ENCODE results near the gene CKLF.

Gene CKLF

GRCh38 chr16:66547101-66547989, 5.0 kb upstream of the CKLF start:
- no peaks in the 10 kb centered on the region for H3K36me3 ChIP-seq (ENCODE audit: control insufficient read depth, insufficient read depth, low read length)
- no peaks in the 10 kb centered on the region for H3K27me3 ChIP-seq (ENCODE audit: control insufficient read depth, insufficient read depth, low read length)
- WGBS (ENCODE audit: insufficient coverage, insufficient read length), result no CpG with 5 or more reads among the region's 5 CpGs
- no peaks in the 10 kb centered on the region for H3K9me3 ChIP-seq (ENCODE audit: control insufficient read depth, insufficient read depth, low read length)
- no peak overlapping the region for H3K4me3 ChIP-seq (ENCODE audit: low read length)
- H3K4me1 ChIP-seq (ENCODE audit: control insufficient read depth, insufficient read depth, low read length), result peaks cover 1% of the 10 kb centered on the region; the same call in 1 of the 2 replicates
- DNase-seq (ENCODE audit: low read depth, low spot score), result no peak
- no peak overlapping the region for H3K27ac ChIP-seq (ENCODE audit: low read length)

- no CpG with 5 or more reads among the region's 4 CpGs for WGBS (ENCODE audit: insufficient coverage, insufficient read length)
These were observed 4.3 kb upstream of the CKLF start for GRCh38 chr16:66548068-66548467.

DNA sequence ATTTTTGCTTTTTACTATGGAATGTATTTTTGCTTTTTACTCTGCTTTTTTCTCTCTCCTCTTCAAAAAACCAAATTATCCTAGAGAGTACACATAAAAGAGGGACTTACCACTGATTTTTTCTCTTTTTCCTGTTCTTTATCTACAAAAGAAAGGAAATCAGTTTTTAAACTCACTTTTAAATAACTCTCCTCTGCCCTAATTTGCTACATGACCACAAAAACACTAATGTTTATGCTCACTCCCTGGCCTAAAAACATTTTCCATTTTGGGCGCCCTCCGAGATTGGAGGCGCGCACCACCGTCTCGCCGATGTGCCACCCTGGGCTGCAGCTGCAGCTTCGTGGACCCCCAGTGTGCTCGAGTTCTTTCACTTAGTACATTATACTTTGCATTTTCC, 3.5 kb upstream of the CKLF start:
- Histone ChIP-seq H3K4me1 (ENCODE audit: control insufficient read depth, insufficient read depth, low read length) (0 out of 2 replicates have a peak, but pooled peaks cover 2% of the 10 kb centered on the region), H3K36me3 (ENCODE audit: control insufficient read depth, insufficient read depth, low read length) (no peaks in the 10 kb centered on the region), H3K9me3 (ENCODE audit: control insufficient read depth, insufficient read depth, low read length) (no peaks in the 10 kb centered on the region), H3K4me3 (ENCODE audit: low read length) (no peak overlapping the region), H3K27me3 (ENCODE audit: control insufficient read depth, insufficient read depth, low read length) (no peaks in the 10 kb centered on the region; the same call in 1 of the 2 replicates), H3K27ac (ENCODE audit: low read length) (no peak overlapping the region)
- WGBS (ENCODE audit: insufficient coverage, insufficient read length), result no CpG with 5 or more reads among the region's 9 CpGs
- DNase-seq (ENCODE audit: low read depth, low spot score), result no peak

More at GRCh38 chr16:66548068-66548467, 4.3 kb upstream of the CKLF start:
- no peak overlapping the region for H3K4me3 ChIP-seq (ENCODE audit: low read length)
- H3K4me1 ChIP-seq (ENCODE audit: control insufficient read depth, insufficient read depth, low read length), result 0 out of 2 replicates have a peak, but pooled peaks cover 2% of the 10 kb centered on the region
- no peak overlapping the region for H3K27ac ChIP-seq (ENCODE audit: low read length)
- H3K36me3 ChIP-seq (ENCODE audit: control insufficient read depth, insufficient read depth, low read length), result no peaks in the 10 kb centered on the region
- no peak for DNase-seq (ENCODE audit: low read depth, low spot score)
- H3K27me3 ChIP-seq (ENCODE audit: control insufficient read depth, insufficient read depth, low read length), result no peaks in the 10 kb centered on the region; the same call in 1 of the 2 replicates
- H3K9me3 ChIP-seq (ENCODE audit: control insufficient read depth, insufficient read depth, low read length), result no peaks in the 10 kb centered on the region

GRCh38 chr16:66549284-66550131, 2.9 kb upstream of the CKLF start, which contains the start of gene TK2:
TSS of gene TK2 (minus strand) at chr16:66550122. CDS start at chr16:66550061, 61 bp downstream.
- no peaks in the 10 kb centered on the region; the same call in 1 of the 2 replicates for H3K27me3 ChIP-seq (ENCODE audit: control insufficient read depth, insufficient read depth, low read length)
- WGBS (ENCODE audit: insufficient coverage, insufficient read length), result no CpG with 5 or more reads among the region's 80 CpGs
- no peaks in the 10 kb centered on the region for H3K9me3 ChIP-seq (ENCODE audit: control insufficient read depth, insufficient read depth, low read length)
- 0 out of 2 replicates have a peak, but pooled peaks cover 2% of the 10 kb centered on the region for H3K4me1 ChIP-seq (ENCODE audit: control insufficient read depth, insufficient read depth, low read length)
- no peak within 1 kb of the TSS for H3K27ac ChIP-seq (ENCODE audit: low read length)
- peak within 1 kb of the TSS; percentile 65 for H3K4me3 ChIP-seq (ENCODE audit: low read length)
- H3K36me3 ChIP-seq (ENCODE audit: control insufficient read depth, insufficient read depth, low read length), result no peaks in the 10 kb centered on the region
- DNase-seq (ENCODE audit: low read depth, low spot score), result peak; percentile 20

DNA sequence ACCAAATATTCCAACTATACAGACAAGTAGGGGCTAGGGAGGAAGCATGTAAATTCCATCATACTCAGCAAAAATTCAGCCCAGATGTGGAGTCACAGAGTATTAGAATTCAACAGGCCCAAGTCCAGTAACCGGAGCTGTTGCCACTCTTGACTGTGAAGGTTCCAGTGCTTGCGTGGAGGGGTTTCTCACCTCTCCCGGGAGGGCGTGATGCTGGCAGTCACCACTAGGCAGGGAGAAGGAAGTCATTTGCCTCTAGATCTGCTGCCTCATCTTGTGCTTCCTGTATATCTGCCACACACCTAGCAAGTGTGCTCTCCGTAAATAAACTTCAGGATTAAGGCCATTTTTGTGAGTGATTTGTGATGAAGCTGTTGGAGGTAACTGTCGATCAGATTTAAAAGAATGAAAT, 1.0 kb upstream of the CKLF start:
- no peak for DNase-seq (ENCODE audit: low read depth, low spot score)
- H3K9me3 ChIP-seq (ENCODE audit: control insufficient read depth, insufficient read depth, low read length), result no peaks in the 10 kb centered on the region
- no CpG with 5 or more reads among the region's 6 CpGs for WGBS (ENCODE audit: insufficient coverage, insufficient read length)
- H3K36me3 ChIP-seq (ENCODE audit: control insufficient read depth, insufficient read depth, low read length), result no peaks in the 10 kb centered on the region
- no peak overlapping the region for H3K4me3 ChIP-seq (ENCODE audit: low read length)
- no peak overlapping the region for H3K27ac ChIP-seq (ENCODE audit: low read length)
- H3K4me1 ChIP-seq (ENCODE audit: control insufficient read depth, insufficient read depth, low read length), result 0 out of 2 replicates have a peak, but pooled peaks cover 2% of the 10 kb centered on the region
- no peaks in the 10 kb centered on the region; the same call in 1 of the 2 replicates for H3K27me3 ChIP-seq (ENCODE audit: control insufficient read depth, insufficient read depth, low read length)

DNA sequence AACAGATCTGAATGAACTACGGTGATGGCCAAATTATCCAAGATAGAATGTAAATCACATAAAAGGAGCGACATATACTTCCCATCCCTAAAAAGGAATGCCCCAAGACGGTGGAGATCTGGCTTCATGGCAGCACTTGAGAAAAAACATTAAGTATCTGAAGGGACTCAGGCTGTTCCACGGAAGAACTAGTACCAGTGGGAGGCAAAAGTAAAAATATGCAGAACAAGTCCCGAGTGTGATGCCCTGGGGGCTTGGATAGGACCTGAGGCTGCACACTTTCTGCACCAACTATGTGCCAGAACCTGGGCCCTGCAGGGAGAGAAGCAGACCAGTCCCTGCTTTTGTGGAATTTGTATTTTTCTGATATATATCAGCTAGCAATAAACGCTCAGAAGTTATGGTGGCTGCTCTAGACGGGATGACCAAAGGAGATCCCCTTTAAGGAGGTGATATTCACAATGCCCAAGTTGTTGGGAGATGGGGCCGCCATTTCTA, 539 bp upstream of the CKLF start:
- Histone ChIP-seq H3K4me3 (ENCODE audit: low read length) (peak overlapping the region; percentile 29; the same call in 1 of the 2 replicates), H3K4me1 (ENCODE audit: control insufficient read depth, insufficient read depth, low read length) (0 out of 2 replicates have a peak, but pooled peaks cover 2% of the 10 kb centered on the region), H3K9me3 (ENCODE audit: control insufficient read depth, insufficient read depth, low read length) (no peaks in the 10 kb centered on the region), H3K27ac (ENCODE audit: low read length) (no peak overlapping the region), H3K27me3 (ENCODE audit: control insufficient read depth, insufficient read depth, low read length) (no peaks in the 10 kb centered on the region; the same call in 1 of the 2 replicates), H3K36me3 (ENCODE audit: control insufficient read depth, insufficient read depth, low read length) (no peaks in the 10 kb centered on the region)
- no CpG with 5 or more reads among the region's 8 CpGs for WGBS (ENCODE audit: insufficient coverage, insufficient read length)
- no peak for DNase-seq (ENCODE audit: low read depth, low spot score)

DNA sequence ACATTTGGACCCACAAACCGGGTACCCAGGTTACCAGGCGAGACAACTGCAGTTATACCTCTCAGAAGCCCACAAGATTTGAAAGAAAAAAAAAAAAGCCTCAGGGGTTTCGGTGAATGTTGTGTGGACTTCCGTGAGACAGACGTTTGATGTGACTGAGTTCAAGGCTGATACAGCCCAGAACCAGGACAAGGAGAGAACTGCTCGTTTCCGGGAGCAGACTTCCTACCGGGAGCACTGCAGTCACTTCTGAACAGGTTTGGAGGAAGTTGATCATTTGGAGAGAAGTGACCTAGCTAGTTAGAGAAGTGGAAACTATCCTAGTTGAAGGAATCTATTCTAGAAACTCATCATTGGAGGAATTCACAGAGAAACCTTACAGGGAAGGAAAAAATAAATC, 847 bp downstream of the CKLF start:
- Histone ChIP-seq H3K27me3 (ENCODE audit: control insufficient read depth, insufficient read depth, low read length) (no peaks in the 10 kb centered on the region; the same call in 1 of the 2 replicates), H3K36me3 (ENCODE audit: control insufficient read depth, insufficient read depth, low read length) (no peaks in the 10 kb centered on the region), H3K27ac (ENCODE audit: low read length) (no peak overlapping the region), H3K4me3 (ENCODE audit: low read length) (no peak overlapping the region), H3K9me3 (ENCODE audit: control insufficient read depth, insufficient read depth, low read length) (no peaks in the 10 kb centered on the region), H3K4me1 (ENCODE audit: control insufficient read depth, insufficient read depth, low read length) (0 out of 2 replicates have a peak, but pooled peaks cover 2% of the 10 kb centered on the region)
- WGBS (ENCODE audit: insufficient coverage, insufficient read length), result no CpG with 5 or more reads among the region's 8 CpGs
- no peak for DNase-seq (ENCODE audit: low read depth, low spot score)

GRCh38 chr16:66554021-66554420, 1.6 kb downstream of the CKLF start:
- Histone ChIP-seq H3K4me1 (ENCODE audit: control insufficient read depth, insufficient read depth, low read length) (0 out of 2 replicates have a peak, but pooled peaks cover 2% of the 10 kb centered on the region), H3K4me3 (ENCODE audit: low read length) (no peak overlapping the region), H3K36me3 (ENCODE audit: control insufficient read depth, insufficient read depth, low read length) (no peaks in the 10 kb centered on the region), H3K27me3 (ENCODE audit: control insufficient read depth, insufficient read depth, low read length) (no peaks in the 10 kb centered on the region; the same call in 1 of the 2 replicates), H3K9me3 (ENCODE audit: control insufficient read depth, insufficient read depth, low read length) (no peaks in the 10 kb centered on the region), H3K27ac (ENCODE audit: low read length) (no peak overlapping the region)
- no CpG with 5 or more reads among the region's 3 CpGs for WGBS (ENCODE audit: insufficient coverage, insufficient read length)
- no peak for DNase-seq (ENCODE audit: low read depth, low spot score)

DNA sequence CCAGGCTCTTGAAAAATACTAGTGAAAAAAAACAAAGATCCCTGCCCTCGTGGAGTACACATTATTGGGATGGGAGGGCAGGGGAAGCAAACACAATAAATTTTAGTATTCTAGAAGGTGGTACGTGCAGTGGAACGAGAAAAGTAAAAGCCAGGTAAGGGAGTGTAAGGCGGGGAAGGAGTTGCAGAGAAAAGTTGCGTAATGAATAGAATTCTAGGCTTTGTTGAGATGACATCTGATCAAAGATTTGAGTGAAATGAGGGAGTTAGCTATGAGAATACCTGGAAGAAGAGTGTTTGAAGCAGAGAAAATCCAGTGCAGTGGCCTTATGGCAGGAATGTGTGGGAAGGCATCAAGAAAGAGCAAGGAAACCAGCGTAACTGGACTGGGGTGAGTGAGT, 2.1 kb downstream of the CKLF start:
- no peaks in the 10 kb centered on the region for H3K9me3 ChIP-seq (ENCODE audit: control insufficient read depth, insufficient read depth, low read length)
- H3K27ac ChIP-seq (ENCODE audit: low read length), result no peak overlapping the region
- no peaks in the 10 kb centered on the region for H3K36me3 ChIP-seq (ENCODE audit: control insufficient read depth, insufficient read depth, low read length)
- DNase-seq (ENCODE audit: low read depth, low spot score), result no peak
- 100% methylated on average over 3 of the region's 6 CpGs for WGBS (ENCODE audit: insufficient coverage, insufficient read length)
- H3K27me3 ChIP-seq (ENCODE audit: control insufficient read depth, insufficient read depth, low read length), result no peaks in the 10 kb centered on the region; the same call in 1 of the 2 replicates
- no peak overlapping the region for H3K4me3 ChIP-seq (ENCODE audit: low read length)
- H3K4me1 ChIP-seq (ENCODE audit: control insufficient read depth, insufficient read depth, low read length), result 0 out of 2 replicates have a peak, but pooled peaks cover 2% of the 10 kb centered on the region

DNA sequence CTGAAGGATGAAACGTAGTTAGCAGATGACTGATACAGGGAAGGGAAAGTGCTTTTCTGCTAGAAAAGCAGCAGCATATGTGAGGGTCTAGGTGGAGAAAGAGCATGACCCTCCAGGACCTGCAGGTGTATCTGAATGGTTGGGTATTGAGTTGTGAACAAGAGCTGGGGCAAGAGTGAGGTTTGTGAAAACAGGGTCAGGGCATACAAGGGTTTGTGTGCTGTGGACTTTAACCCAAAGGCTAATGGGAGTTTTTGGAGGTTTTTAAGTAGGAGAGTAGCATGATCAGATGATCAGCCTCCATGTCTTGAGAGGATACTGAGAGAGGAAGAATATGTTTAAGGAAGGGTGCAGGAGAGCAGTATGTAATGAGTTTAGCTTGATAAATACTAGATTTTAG, 7.7 kb downstream of the CKLF start:
- Histone ChIP-seq H3K4me3 (ENCODE audit: low read length) (no peak overlapping the region), H3K4me1 (ENCODE audit: control insufficient read depth, insufficient read depth, low read length) (no peaks in the 10 kb centered on the region), H3K9me3 (ENCODE audit: control insufficient read depth, insufficient read depth, low read length) (no peaks in the 10 kb centered on the region), H3K27ac (ENCODE audit: low read length) (no peak overlapping the region), H3K27me3 (ENCODE audit: control insufficient read depth, insufficient read depth, low read length) (no peaks in the 10 kb centered on the region), H3K36me3 (ENCODE audit: control insufficient read depth, insufficient read depth, low read length) (no peaks in the 10 kb centered on the region)
- no peak for DNase-seq (ENCODE audit: low read depth, low spot score)
- WGBS (ENCODE audit: insufficient coverage, insufficient read length), result no CpG with 5 or more reads among the region's 1 CpG
